SJCRH30 (cell line): ENCODE measurements around the gene DCDC1. TPM values are rescaled to one million over a fixed set of nuclear protein-coding genes. Genes with fewer than 3 reads are reported as not detected.

Source experiments
- DNase-seq, 2 experiments: peaks; one replicate each; pipeline ENCODE4 v3.0.0-alpha.2; 2015 to 2020
- H3K27ac ChIP-seq: fragments of 250-450 bp; sonication (Bioruptor Pico); 2 replicates; pipeline ENCODE4 v1.5.1; 2020; ENCODE audit warnings: mild to moderate bottlenecking, moderate library complexity
- H3K27me3 ChIP-seq: fragments of 250-450 bp; sonication (Bioruptor Pico); 2 replicates; pipeline ENCODE4 v1.5.1; 2020; ENCODE audit warnings: mild to moderate bottlenecking, moderate library complexity
- H3K36me3 ChIP-seq: fragments of 250-450 bp; sonication (Bioruptor Pico); 2 replicates; pipeline ENCODE4 v1.5.1; 2020; ENCODE audit warnings: mild to moderate bottlenecking, moderate library complexity
- H3K4me1 ChIP-seq: fragments of 250-450 bp; sonication (Bioruptor Pico); 2 replicates; pipeline ENCODE4 v1.5.1; 2020; ENCODE audit warnings: mild to moderate bottlenecking, moderate library complexity
- H3K4me3 ChIP-seq: fragments of 250-450 bp; sonication (Bioruptor Pico); 2 replicates; pipeline ENCODE4 v1.5.1; 2020; ENCODE audit warnings: mild to moderate bottlenecking, moderate library complexity
- H3K9me3 ChIP-seq: fragments of 250-450 bp; sonication (Bioruptor Pico); replicated peaks from 2 replicates; pipeline ENCODE4 v1.5.1; 2020; ENCODE audit warnings: mild to moderate bottlenecking, moderate library complexity
- total RNA-seq: library from RNA; depleted of rRNA; stranded (reverse); fragments of >200 nt; shearing (Covaris generic); gene quantifications from 2 replicates; pipeline ENCODE4 v1.2.3, GENCODE V29; 2014

DCDC1 gene
- total RNA-seq, 1 experiment from 2014 or later: 0.12 TPM

DNA sequence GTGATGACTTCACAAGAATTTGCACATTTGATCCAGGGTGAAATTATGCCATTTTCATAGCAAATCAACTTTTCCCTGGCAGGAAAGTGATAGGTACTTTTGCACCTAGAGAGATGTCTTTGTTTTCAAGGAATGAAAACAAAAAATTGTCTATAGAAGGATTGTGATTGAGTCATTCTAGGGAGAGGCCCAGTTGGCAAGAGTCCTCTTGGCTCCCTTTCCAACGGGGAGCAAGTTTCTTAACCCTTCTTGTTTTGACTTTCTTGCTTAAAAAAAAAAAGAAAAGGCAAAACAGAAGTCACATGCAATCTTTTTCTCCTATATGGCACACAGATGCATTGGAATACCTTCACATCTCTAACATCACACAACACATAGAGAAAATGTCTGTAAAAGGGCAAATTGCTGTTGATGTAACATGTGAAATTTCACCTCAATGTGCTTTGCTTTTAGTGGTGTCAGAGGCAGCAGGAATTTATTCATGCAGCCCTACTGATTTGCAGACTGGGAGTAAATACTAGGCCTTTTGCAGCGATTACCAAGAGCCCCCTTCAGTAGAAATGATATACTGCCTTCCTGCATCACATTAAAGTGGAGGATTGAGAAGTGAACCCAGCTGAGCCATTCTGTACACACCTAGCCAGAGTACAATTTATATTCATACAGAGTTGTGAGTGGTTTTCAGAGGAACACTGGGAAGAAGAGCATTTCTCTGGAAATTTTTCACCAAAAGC lies 492.7 kb downstream of the DCDC1 start:
- no peak overlapping the region for H3K4me3 ChIP-seq
- no peaks in the 10 kb centered on the region for H3K27me3 ChIP-seq
- H3K27ac ChIP-seq: no peak overlapping the region
- no peaks in the 10 kb centered on the region for H3K36me3 ChIP-seq
- H3K4me1 ChIP-seq: no peaks in the 10 kb centered on the region
- DNase-seq: no peak
- H3K9me3 ChIP-seq: no peaks in the 10 kb centered on the region

DNA sequence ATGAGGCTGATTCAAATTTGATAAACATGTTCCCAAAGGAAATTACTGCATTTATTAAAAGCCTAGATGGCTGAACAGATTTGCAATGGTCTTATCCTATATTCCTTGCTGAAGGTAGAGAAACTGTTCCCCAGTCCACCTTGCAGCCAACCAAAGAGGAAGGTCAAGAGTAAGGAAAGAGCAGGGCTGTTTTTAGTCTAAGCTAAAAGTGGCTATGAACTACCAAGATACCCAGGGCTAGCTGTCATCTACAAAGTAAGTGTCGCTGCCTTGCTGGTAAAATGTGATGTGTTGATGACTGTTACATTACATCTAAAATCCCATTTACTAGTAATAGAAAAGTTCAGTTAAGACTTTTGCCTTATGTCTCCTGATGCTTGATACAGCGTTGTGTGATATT lies 493.3 kb downstream of the DCDC1 start:
- Histone ChIP-seq H3K9me3 (no peaks in the 10 kb centered on the region), H3K4me3 (no peak overlapping the region), H3K4me1 (no peaks in the 10 kb centered on the region), H3K36me3 (no peaks in the 10 kb centered on the region), H3K27ac (no peak overlapping the region), H3K27me3 (no peaks in the 10 kb centered on the region)
- no peak for DNase-seq

DNA sequence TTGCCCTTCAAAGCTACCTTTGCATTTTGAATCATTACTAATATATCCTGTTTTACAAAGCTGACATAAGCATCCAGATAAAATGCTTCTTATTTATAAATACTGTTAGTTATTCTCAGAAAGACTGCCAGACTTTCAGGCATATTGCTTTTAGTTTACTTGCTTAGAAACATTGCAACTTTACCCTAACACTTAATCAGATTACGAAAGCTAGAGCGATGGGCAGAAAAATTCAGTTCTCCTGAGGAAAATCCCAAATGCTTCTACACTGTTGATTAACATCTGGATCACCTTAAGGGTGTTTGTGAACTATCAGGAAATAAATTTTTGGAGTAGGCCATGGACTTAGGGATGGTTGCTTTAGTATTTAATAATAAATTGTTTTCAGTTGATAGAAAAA lies 493.7 kb downstream of the DCDC1 start:
- no peak for DNase-seq
- Histone ChIP-seq H3K4me3 (no peak overlapping the region), H3K36me3 (no peaks in the 10 kb centered on the region), H3K27ac (no peak overlapping the region), H3K27me3 (no peaks in the 10 kb centered on the region), H3K9me3 (no peaks in the 10 kb centered on the region), H3K4me1 (no peaks in the 10 kb centered on the region)

GRCh38 chr11:30873924-30874610 lies 495.5 kb downstream of the DCDC1 start:
- no peak for DNase-seq
- Histone ChIP-seq H3K9me3 (no peaks in the 10 kb centered on the region), H3K27me3 (no peaks in the 10 kb centered on the region), H3K4me1 (no peaks in the 10 kb centered on the region), H3K4me3 (no peak overlapping the region), H3K27ac (no peak overlapping the region), H3K36me3 (no peaks in the 10 kb centered on the region)

DNA sequence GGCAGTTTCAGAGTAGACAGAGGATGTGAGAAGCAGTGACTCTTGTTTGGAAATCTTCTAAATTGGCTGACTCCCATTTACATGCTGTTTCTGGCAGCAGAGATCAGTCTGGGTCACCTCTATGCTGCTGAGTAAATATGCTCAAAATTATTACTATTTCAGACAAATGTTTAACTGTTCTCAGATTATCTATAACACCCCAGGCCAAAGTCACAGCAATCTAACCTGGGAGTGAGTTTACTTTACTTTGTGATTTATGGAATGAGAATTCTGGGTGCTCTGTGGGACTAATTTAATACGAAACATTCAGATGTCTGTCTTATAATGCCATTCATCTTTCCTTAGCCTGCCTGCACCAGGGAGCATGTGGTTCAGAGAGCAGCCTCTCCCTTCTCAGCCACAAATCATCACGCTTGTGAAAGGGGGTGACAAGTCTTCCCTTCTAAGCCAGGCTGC lies 500.9 kb downstream of the DCDC1 start:
- Histone ChIP-seq H3K4me1 (no peaks in the 10 kb centered on the region), H3K36me3 (no peaks in the 10 kb centered on the region), H3K4me3 (no peak overlapping the region), H3K27ac (no peak overlapping the region), H3K27me3 (no peaks in the 10 kb centered on the region), H3K9me3 (no peaks in the 10 kb centered on the region)
- DNase-seq: no peak

DNA sequence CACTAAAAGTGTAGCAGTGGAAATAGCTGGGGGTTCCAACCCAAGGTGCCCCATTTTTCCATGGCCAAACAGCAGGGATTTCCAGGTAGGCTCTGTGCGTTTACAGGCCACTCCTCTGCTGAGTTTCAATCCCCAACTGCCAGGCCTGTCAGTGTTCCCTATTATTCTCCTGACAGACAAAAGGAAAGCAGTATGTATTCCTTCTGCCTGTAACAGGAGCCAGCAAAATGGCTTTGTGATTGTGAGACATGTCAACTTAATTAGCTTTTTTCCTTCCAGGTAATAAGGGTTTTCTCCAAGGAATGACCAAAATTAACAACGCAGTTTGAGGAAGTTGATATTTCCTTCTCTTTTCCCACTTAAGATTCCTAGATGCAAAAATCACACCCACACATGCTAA lies 506.3 kb downstream of the DCDC1 start:
- Histone ChIP-seq H3K9me3 (no peaks in the 10 kb centered on the region), H3K36me3 (no peaks in the 10 kb centered on the region), H3K27ac (no peak overlapping the region), H3K4me1 (no peaks in the 10 kb centered on the region), H3K27me3 (no peaks in the 10 kb centered on the region), H3K4me3 (no peak overlapping the region)
- no peak for DNase-seq

GRCh38 chr11:30861531-30861930 lies 508.0 kb downstream of the DCDC1 start:
- DNase-seq: no peak
- H3K27me3 ChIP-seq: no peaks in the 10 kb centered on the region
- H3K27ac ChIP-seq: no peak overlapping the region

GRCh38 chr11:30861064-30861463 lies 508.5 kb downstream of the DCDC1 start:
- H3K36me3 ChIP-seq: no peaks in the 10 kb centered on the region
- no peak overlapping the region for H3K4me3 ChIP-seq
- no peaks in the 10 kb centered on the region for H3K4me1 ChIP-seq
- H3K27me3 ChIP-seq: no peaks in the 10 kb centered on the region
- H3K9me3 ChIP-seq: no peaks in the 10 kb centered on the region
- no peak for DNase-seq
- no peak overlapping the region for H3K27ac ChIP-seq

More at GRCh38 chr11:30861531-30861930, 508.0 kb downstream of the DCDC1 start:
- H3K9me3 ChIP-seq: no peaks in the 10 kb centered on the region
- H3K4me3 ChIP-seq: no peak overlapping the region
- H3K4me1 ChIP-seq: no peaks in the 10 kb centered on the region
- H3K36me3 ChIP-seq: no peaks in the 10 kb centered on the region

DNA sequence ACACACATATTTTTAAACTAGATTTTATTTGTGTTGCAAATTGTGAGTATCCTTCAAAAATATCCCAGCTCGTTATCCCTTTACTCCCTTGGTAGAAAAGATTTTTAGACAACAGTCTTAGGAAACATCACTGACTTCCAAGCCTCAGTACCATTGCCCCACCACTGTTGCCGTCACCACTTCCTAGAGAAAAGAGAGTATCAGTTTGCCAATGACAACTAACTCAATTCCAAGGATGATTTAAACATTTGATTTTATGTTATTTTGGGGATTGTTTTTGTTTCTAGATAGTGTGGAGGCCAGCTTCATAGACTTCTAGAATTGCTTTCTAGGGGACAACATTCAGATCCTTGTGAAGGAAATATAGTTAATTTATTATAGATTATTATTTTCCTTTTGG lies 509.4 kb downstream of the DCDC1 start:
- no peak overlapping the region for H3K4me3 ChIP-seq
- H3K4me1 ChIP-seq: no peaks in the 10 kb centered on the region
- H3K27ac ChIP-seq: no peak overlapping the region
- DNase-seq: no peak
- H3K9me3 ChIP-seq: no peaks in the 10 kb centered on the region
- no peaks in the 10 kb centered on the region for H3K36me3 ChIP-seq
- H3K27me3 ChIP-seq: no peaks in the 10 kb centered on the region

DNA sequence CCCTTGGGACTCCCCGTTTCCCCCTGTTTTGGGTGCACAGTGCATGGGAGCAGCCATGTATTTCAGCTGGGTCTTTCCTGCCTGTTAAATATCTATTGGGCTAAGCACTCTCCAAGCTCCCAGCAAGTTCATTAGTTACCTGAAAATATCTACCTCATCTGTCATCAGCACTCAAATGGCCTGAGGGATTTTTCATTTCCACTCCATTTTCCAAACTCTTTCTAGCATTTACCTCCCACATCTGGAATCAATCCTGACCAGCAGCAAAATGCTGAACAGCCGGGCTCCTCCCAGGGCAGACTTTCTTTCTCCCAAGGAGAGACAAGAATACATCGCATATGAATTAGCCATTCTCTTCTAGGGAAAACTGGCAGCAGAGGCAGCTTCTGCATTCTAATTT lies 509.9 kb downstream of the DCDC1 start:
- Histone ChIP-seq H3K27me3 (no peaks in the 10 kb centered on the region), H3K4me1 (no peaks in the 10 kb centered on the region), H3K9me3 (no peaks in the 10 kb centered on the region), H3K36me3 (no peaks in the 10 kb centered on the region), H3K27ac (no peak overlapping the region), H3K4me3 (no peak overlapping the region)
- no peak for DNase-seq

- Histone ChIP-seq H3K4me3 (no peak overlapping the region), H3K4me1 (no peaks in the 10 kb centered on the region; the same call in 1 of the 2 replicates), H3K9me3 (no peaks in the 10 kb centered on the region), H3K27me3 (no peaks in the 10 kb centered on the region), H3K36me3 (no peaks in the 10 kb centered on the region), H3K27ac (no peak overlapping the region)
- peak in 1 of 2 experiments; percentile 44 for DNase-seq
Measured at GRCh38 chr11:30855383-30856006, 514.0 kb downstream of the DCDC1 start.

GRCh38 chr11:30853439-30853838 lies 516.1 kb downstream of the DCDC1 start:
- no peak for DNase-seq
- Histone ChIP-seq H3K27me3 (no peaks in the 10 kb centered on the region), H3K36me3 (no peaks in the 10 kb centered on the region), H3K4me1 (no peaks in the 10 kb centered on the region; the same call in 1 of the 2 replicates), H3K4me3 (no peak overlapping the region), H3K9me3 (no peaks in the 10 kb centered on the region), H3K27ac (no peak overlapping the region)

DNA sequence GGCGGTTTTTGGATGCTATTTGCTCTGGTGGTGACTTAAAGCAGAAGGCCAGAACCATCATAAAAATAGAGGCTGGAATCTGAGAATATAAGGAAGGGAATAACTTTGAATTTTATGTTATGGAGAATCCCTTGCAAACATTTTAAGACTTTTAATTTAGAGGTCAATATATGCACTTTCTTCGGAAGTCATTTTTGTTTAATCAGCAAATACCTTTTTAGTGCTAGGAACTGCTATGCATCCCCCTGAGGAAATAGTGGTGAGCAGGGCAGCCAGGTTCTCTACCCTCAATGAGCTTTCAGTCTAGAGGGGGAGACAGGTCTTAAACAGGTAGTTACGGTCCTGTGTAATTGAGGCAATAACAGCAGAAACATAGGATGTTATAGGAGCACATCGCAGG lies 516.9 kb downstream of the DCDC1 start:
- H3K27ac ChIP-seq: no peak overlapping the region

GRCh38 chr11:30852091-30852490 lies 517.4 kb downstream of the DCDC1 start:
- DNase-seq: no peak
- no peak overlapping the region for H3K4me3 ChIP-seq
- no peaks in the 10 kb centered on the region for H3K9me3 ChIP-seq
- no peaks in the 10 kb centered on the region for H3K36me3 ChIP-seq
- H3K4me1 ChIP-seq: no peaks in the 10 kb centered on the region; the same call in 1 of the 2 replicates
- no peaks in the 10 kb centered on the region for H3K27me3 ChIP-seq
- H3K27ac ChIP-seq: no peak overlapping the region

More for the DNA sequence above, 516.9 kb downstream of the DCDC1 start:
- H3K9me3 ChIP-seq: no peaks in the 10 kb centered on the region
- no peaks in the 10 kb centered on the region; the same call in 1 of the 2 replicates for H3K4me1 ChIP-seq
- no peak for DNase-seq
- no peaks in the 10 kb centered on the region for H3K27me3 ChIP-seq
- H3K36me3 ChIP-seq: no peaks in the 10 kb centered on the region
- H3K4me3 ChIP-seq: no peak overlapping the region

- no peaks in the 10 kb centered on the region for H3K36me3 ChIP-seq
- H3K4me1 ChIP-seq: no peaks in the 10 kb centered on the region
- no peak overlapping the region for H3K27ac ChIP-seq
Measured at GRCh38 chr11:30837252-30837651, 532.3 kb downstream of the DCDC1 start.

More at GRCh38 chr11:30837252-30837651, 532.3 kb downstream of the DCDC1 start:
- DNase-seq: no peak
- no peak overlapping the region for H3K4me3 ChIP-seq
- H3K9me3 ChIP-seq: no peaks in the 10 kb centered on the region
- no peaks in the 10 kb centered on the region for H3K27me3 ChIP-seq
